Endometrial microvascular endothelial cells (primary cell): ENCODE data around the gene PSME3IP1. TPM values are rescaled to one million over a fixed set of nuclear protein-coding genes. Genes with fewer than 3 reads are reported as not detected.

Experiments used
- in situ Hi-C: cut with HindIII; loops from 2 replicates; pipeline ENCODE4 v1.10.0; 2017; ENCODE audit warnings: low sequenced_read_pairs, low pct_unique_long_range_greater_than_20kb; ENCODE audit errors: inconsistent ontology term
- total RNA-seq: library from RNA; depleted of rRNA; stranded (reverse); fragments of >200 nt; gene quantifications from one replicate; pipeline ENCODE4 v1.2.3, GENCODE V29; 2015; ENCODE audit errors: inconsistent ontology term

The PSME3IP1 gene
- total RNA-seq, 1 donor from 2014 or later = 34.1 TPM

GRCh38 chr16:57134982-57135381 lies 50.9 kb downstream of the PSME3IP1 start:
- in situ Hi-C loops = no loop called here

GRCh38 chr16:57133886-57134285 lies 52.0 kb downstream of the PSME3IP1 start:
- in situ Hi-C loops = no loop called here

GRCh38 chr16:57133031-57133430 lies 52.8 kb downstream of the PSME3IP1 start:
- in situ Hi-C loops = no loop called here

- in situ Hi-C loops = no loop called here
Measured at GRCh38 chr16:57132470-57132869, 53.4 kb downstream of the PSME3IP1 start.

- in situ Hi-C loops = no loop called here
Measured at GRCh38 chr16:57131351-57131970, 54.4 kb downstream of the PSME3IP1 start.

- in situ Hi-C loops = no loop called here
Measured at GRCh38 chr16:57130950-57131321, 54.9 kb downstream of the PSME3IP1 start.

- in situ Hi-C loops = no loop called here
Measured at GRCh38 chr16:57128771-57129389, 57.0 kb downstream of the PSME3IP1 start.

GRCh38 chr16:57127836-57128235 lies 58.0 kb downstream of the PSME3IP1 start:
- in situ Hi-C loops = no loop called here

- in situ Hi-C loops = no loop called here
Measured at GRCh38 chr16:57127037-57127763, 58.6 kb downstream of the PSME3IP1 start.

- in situ Hi-C loops = no loop called here
Measured at GRCh38 chr16:57126411-57126810, 59.4 kb downstream of the PSME3IP1 start.

- in situ Hi-C loops = no loop called here
Measured at GRCh38 chr16:57125969-57126368, 59.9 kb downstream of the PSME3IP1 start.

- in situ Hi-C loops = no loop called here
Measured at GRCh38 chr16:57125376-57125775, 60.5 kb downstream of the PSME3IP1 start.

- in situ Hi-C loops = no loop called here
Measured at GRCh38 chr16:57123974-57124674, 61.7 kb downstream of the PSME3IP1 start.

GRCh38 chr16:57123216-57123973 lies 62.4 kb downstream of the PSME3IP1 start:
- in situ Hi-C loops = no loop called here

GRCh38 chr16:57118461-57119084 lies 67.3 kb downstream of the PSME3IP1 start:
- in situ Hi-C loops = no loop called here

GRCh38 chr16:57115514-57116182 lies 70.2 kb downstream of the PSME3IP1 start:
- in situ Hi-C loops = no loop called here

GRCh38 chr16:57115168-57115513 lies 70.7 kb downstream of the PSME3IP1 start:
- in situ Hi-C loops = no loop called here

GRCh38 chr16:57113664-57114063 lies 72.2 kb downstream of the PSME3IP1 start:
- in situ Hi-C loops = no loop called here
